Measurements from ENCODE around the gene EPB41L1.

Gene EPB41L1

DNA sequence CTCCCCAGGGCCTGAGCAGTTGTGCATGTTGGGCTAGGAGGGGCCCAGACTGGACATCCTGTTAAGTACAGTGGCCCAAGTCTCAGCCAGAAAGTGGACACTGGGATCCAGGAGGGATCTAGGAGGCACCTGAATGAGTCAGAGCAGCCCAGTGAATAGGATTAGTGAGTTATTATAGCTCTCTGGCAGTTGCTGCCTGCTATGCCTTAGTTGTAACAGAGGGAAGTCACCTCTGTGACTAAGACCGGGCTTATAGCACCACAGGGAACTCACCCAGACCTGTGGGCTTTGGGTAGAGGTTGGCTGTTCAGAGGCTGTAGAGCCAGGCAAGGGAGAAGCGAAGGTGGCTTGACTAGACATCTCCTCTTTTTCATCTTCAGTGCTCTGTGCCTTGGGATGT lies 42.7 kb downstream of the EPB41L1 start:
- DNase-seq, result no peak

GRCh38 chr20:36199345-36200257 lies 45.1 kb downstream of the EPB41L1 start:
- DNase-seq, result peak; percentile 29

GRCh38 chr20:36200451-36200850 lies 45.9 kb downstream of the EPB41L1 start:
- DNase-seq, result no peak

GRCh38 chr20:36201198-36201597 lies 46.7 kb downstream of the EPB41L1 start:
- no peak for DNase-seq

DNA sequence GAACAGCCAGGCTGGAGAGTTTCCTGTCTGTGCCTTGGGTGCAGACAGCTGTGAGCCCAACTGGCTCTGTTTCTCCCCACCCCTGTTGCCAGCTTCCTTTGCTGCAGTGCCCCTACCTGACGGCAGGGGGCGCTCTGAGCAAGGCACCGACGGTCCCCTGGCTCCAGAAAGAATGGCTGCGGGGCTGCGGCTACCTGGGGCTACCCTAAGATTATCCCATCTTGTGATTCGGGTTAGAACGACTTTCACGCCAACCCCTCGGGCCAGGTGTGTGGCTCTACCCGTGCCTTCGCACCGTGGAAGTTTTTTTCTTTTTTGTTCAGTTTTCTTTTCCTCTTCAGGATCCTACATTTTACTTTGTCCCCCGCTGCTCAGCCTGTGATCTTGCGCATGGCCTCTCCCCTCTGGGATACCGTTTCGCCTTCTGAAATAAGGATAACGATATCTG lies 48.4 kb downstream of the EPB41L1 start:
- DNase-seq, result peak; percentile 1

GRCh38 chr20:36203861-36204260 lies 49.3 kb downstream of the EPB41L1 start:
- no peak for DNase-seq

- DNase-seq, result no peak
Observed at GRCh38 chr20:36205026-36205425, 50.5 kb downstream of the EPB41L1 start.

GRCh38 chr20:36206068-36206467 lies 51.5 kb downstream of the EPB41L1 start:
- DNase-seq, result no peak

DNA sequence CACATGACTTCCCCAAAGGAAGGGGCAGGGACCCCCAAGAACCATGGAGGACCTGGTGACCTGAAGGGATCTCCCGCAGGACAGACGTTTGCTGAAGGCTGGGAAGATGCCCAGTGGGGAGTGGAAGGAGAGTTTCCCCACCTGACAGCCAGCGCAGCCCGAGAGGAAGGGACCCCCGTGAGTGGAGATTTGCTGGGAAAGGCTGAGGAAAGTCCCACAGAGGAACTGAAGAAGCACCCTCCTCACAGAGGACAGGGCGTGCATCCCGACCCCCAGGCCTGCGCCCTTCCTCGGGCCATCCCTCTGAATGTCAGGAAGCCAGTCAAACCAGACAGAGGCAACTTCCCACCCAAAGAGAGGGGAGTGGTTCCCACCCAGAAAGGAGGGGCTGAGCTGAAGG lies 52.1 kb downstream of the EPB41L1 start:
- DNase-seq, result no peak

DNA sequence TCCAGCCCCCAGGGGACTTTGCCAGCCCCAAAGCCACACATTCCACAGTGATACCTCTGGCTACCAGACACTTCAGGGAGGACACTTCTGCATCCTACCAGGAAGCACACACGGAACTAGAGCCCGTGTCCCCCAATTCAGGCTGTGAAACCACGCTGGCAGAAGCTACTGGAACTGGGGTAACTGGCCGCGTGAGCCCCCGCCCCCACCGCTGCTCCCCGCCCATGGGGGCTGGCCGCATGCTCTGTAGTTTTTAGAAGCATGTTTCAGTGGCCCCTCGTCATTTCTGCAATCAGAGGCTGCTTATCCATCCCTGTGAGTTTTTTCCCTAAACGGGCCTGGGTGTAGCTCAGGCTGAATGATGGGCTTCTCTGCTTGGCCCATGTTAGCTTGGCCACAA lies 53.1 kb downstream of the EPB41L1 start:
- DNase-seq, result no peak

GRCh38 chr20:36208257-36208656 lies 53.7 kb downstream of the EPB41L1 start:
- no peak for DNase-seq

DNA sequence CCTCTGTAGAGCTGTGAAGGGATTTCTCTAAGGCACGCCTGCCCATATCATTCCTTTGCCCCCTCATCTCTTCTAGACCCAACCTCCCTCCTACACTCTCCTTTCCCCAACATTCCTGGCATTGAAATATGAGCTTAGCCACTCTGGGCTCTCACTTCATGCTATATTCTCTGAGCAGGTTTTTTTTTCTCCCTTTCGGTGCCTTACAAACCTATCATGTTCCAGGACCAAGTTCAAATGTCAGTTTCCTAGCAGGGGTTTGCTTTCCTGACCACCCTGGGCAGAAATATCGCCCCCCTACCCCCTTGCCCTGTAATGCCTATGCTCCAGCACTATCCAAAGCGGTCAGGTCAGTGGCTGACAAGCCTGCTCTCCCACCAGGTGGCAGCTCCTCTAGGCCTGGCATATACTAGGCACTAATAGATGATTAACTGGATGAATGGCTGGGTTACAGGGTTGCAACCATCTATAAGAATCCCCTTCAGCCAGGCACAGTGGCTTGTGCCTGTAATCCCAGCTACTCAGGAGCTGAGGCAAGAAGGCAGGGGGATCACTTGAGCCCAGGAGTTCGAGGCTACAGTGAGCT lies 56.0 kb downstream of the EPB41L1 start:
- DNase-seq, result no peak

GRCh38 chr20:36213362-36213761 lies 58.8 kb downstream of the EPB41L1 start:
- DNase-seq, result no peak

DNA sequence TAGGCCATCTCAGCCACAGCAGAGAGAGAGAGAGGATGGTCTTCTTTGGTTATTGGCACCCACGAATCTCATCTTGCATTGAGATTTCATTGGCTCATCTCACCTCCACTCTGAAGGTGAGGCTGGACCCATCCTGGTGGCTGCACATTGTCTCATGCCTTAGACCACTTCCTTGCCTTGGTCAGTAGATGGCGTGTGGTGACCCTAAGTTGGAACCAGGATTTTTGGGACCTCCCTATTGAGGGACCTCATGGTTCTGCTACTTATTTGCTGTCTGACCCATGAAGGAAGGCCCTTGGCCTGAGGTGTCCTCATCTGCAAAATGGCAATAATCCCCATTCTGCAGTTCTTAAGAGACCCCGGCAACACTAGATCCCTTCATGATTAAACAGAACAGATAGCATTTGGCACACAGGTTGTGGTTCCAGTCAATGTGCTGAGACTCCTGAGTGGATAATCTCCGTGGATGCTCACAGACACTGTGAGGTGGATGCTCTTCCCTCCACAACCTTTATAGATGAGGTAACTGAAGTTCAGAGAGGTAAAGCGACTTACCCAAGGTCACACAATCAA lies 60.2 kb downstream of the EPB41L1 start:
- DNase-seq, result no peak

GRCh38 chr20:36215778-36216177 lies 61.2 kb downstream of the EPB41L1 start:
- DNase-seq, result no peak

DNA sequence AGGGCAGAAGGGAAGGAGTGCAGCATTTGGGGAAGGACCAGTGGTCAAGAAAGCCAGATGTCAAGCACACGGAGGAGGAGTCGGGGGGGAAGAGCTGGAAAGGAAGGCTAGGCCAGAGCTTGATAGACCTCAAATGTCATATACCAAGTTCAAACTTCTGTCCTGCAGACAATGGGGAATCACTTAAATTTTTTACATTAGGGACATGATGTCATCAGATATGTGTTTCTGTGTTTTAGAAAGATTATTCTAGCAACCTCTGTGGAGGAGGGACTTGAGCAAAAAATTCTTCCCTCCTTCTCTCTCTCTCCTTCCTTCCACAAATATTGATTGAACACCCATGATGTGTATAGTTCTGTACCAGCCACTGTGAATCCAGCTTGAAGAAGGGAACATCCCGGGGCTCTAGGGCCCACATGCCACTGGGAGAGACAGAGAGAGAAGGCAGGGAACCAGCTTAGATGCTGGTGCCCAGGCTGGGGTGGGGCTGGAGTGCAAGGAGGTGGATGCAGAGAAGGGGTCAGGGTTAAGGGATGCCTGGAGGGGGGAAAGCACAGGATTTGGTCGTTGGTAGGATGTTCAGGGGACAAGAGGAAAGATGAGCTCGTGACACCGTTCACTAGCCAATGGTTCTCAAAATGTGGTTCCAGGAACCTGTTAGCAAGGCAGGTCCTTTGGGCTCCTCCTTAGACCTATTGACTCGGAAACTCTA lies 61.9 kb downstream of the EPB41L1 start:
- DNase-seq, result no peak

DNA sequence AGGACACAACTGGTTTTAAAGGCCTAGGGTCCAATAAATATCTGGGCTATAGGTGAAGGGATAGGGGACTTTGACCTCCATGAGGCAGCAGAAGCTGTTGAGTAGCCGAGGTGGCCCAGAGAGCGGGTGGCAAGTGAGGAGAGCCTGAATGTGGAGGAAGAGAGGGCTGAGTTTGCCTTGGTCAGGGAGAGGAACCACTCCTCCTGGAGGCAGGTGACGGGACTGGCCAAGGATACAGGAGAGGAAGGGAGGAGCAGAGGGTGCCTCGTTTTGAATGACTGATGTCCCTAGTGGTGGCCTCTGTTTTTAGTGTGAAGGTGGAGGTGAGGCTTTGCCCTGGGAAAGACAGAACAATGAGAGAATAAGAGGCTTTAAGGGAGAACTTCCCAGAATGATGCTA lies 62.7 kb downstream of the EPB41L1 start:
- DNase-seq, result no peak

DNA sequence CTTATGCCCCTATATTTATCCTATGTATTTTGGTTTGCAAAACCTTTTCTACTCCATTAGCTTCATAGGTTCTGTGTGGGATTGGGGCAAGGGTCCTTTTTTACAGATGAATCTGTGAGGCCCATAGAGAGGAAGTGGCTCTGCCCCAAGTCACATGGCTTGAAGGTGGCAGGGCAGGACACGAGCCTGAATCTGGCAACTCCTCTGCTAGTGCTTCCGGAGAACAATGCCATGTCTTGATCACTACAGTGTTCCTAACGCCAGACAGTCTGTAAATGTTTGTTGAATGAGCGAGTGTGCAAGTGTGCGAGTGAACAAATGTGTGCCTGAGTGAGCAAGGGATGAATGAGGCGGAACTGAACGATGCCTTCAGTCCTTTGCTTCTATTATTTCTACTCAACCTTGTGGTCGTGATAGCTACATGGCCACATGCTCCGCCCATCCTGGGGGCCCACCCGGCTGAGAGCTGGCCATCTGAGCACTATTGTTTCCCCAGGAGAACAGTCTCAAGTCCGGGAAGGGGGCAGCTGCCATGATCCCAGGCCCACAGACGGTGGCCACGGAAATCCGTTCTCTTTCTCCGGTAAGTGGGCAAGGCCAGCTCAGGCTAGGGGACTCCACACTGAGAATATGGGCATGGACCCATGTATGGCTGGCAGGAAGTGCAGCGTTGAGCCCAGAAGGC lies 64.0 kb downstream of the EPB41L1 start:
- DNase-seq, result no peak

GRCh38 chr20:36219671-36220220 lies 65.2 kb downstream of the EPB41L1 start:
- DNase-seq, result no peak

DNA sequence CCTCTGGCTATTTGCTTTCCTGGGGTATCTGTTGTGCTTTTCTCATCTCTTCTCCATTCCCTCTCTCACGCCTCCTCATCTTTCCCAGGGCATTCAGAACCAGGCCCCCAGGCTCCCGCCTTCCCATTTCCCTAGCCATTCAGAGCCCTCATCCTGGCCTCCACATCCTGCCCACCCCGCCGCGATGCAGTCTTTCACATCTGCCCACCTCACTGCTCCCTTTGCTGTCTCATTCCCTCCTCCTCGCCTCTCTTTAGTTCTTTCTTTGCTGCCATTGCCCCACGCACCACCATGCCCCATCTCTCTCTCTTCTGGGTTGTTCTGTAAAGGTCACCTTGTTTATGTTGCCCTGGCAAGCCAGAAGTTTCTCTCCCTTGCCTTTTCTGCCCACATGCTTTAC lies 71.1 kb downstream of the EPB41L1 start:
- DNase-seq, result no peak

- DNase-seq, result no peak
Observed at GRCh38 chr20:36228770-36229169, 74.2 kb downstream of the EPB41L1 start.

DNA sequence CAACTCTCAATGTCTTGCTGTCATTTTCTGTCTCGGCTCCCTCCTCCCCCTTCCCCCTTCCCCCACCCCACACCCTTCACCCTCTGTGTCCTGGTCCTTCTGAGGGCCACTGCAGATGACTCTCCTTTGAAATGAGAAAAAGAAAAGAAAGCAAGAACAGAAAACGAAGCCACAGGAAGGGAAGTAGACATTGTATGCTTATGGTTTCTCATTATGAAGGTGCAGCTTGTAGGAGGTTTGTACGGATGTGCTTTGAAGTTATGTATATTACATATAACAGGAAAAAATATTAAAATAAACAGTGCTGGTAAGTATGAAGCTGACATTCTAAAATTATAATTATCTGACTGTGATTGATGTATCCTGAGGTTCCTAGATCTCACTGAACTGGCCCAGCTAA lies 75.5 kb downstream of the EPB41L1 start:
- DNase-seq, result no peak

DNA sequence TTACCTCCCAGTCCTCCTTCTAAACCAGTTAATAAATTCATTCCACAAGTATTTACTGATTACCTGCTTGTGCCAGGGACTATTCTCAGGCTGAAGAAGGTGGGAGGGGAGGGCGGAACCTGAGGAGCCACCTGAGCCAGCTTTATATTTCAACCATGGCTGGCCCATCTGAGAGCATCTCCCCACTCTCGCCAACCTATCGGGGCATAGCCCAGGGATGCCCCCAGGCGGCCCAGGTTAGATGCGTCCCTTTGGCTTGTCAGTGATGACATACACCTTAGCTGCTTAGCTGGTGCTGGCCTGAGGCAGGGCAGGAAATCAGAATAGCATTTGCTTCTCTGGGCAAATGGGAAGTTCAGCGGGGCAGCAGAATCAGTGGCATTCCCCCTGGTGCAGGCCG lies 76.8 kb downstream of the EPB41L1 start:
- no peak for DNase-seq
